ENCODE data around the gene IGSF3. TPM values are rescaled to one million over a fixed set of nuclear protein-coding genes. Genes with fewer than 3 reads are reported as not detected.

IGSF3 gene
- total and polyA plus RNA-seq, 10 of the 15 experiments (the other 5 are each of a cell fraction or from before 2014, with no cell fraction given), result 1.4 to 18.0 (median 9.6) TPM

DNA sequence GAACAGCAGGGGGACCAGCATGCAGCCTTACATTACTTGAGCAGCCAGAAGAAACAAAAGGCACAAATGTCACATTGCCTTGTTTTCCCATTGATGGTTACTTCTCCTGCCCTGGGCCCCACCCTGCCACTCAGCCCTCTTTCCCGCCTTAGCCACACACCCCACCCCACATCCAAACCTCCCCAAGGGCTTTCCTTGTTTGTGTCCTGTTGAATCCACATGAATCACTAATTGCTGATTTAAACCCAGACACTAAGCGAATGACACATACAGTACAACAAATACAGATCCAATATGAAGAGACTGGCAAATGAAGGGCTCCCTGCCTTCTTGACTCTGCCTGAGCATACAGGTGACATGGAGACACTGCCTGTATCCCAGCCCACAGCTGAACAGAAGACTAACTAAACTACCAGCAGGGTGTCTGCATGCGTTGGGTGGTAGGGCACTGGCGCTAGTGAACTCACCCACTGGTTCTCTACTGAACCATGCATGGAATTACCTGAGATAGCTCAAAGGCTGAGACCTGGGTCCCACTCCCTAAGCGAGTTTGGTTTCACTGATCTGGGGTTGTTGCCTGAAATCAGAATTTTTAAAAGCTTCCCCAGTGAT is 3.1 kb downstream of the IGSF3 start:
- no peaks in the 10 kb centered on the region for H3K9me3 ChIP-seq (replicated peaks; ENCODE audit: control insufficient read depth, insufficient read depth, low read length)
- no TSS peak for BruUV-seq (replicated peaks)
- no peak overlapping the region for H3K4me3 ChIP-seq
- H3K36me3 ChIP-seq (ENCODE audit: control insufficient read depth in 2 of 2, insufficient read depth in 2 of 2, low read length in 1 of 2), result no peaks in the 10 kb centered on the region
- ChIA-PET POLR2A (interaction anchor here (0.6 kb wide), 1 partner anchor 108 kb away, joined by 3 read pairs; no protein-coding TSS in a partner anchor), SMC1A (ENCODE audit: uncharacterized antibody, unreplicated experiment) (interaction anchor here (0.6 to 2.4 kb wide), 4 partner anchors 62 to 572 kb away, joined by 3 to 8 read pairs (median 3); no protein-coding TSS in a partner anchor), RAD21 (ENCODE audit: unreplicated experiment) (interaction anchor here (1.4 kb wide), 1 partner anchor 8 kb away, joined by 3 read pairs; no protein-coding TSS in a partner anchor), CTCF (interaction anchor here (1.0 to 1.2 kb wide), 3 partner anchors 58 to 68 kb away, joined by 3 to 5 read pairs (median 4); no protein-coding TSS in a partner anchor)
- ATAC-seq (no peak; the same call in 2 of the 3 replicates), FAIRE-seq (no peak), DNase-seq (ENCODE audit: low read depth, low spot score) (no peak)
- no peak overlapping the region for H3K27ac ChIP-seq (ENCODE audit: control insufficient read depth, insufficient read depth)
- H3K9ac ChIP-seq (ENCODE audit: control insufficient read depth, insufficient read depth, low read length), result no peak overlapping the region
- H4K20me1 ChIP-seq (ENCODE audit: control insufficient read depth, insufficient read depth), result no peaks in the 10 kb centered on the region
- H3K4me2 ChIP-seq (ENCODE audit: control insufficient read depth, insufficient read depth), result no peak overlapping the region
- peaks cover 0 to 12% of the 10 kb centered on the region in 2 experiments; a peak in 2 of 4 replicates for H3K27me3 ChIP-seq (replicated peaks in 1 of 2; ENCODE audit: control insufficient read depth in 2 of 2, insufficient read depth in 2 of 2, low read length in 1 of 2)
- no peak overlapping the region for H2AFZ ChIP-seq (ENCODE audit: control insufficient read depth, low read depth, low read length)
- H3K79me2 ChIP-seq (ENCODE audit: control insufficient read depth, insufficient read depth, low read length), result no peaks in the 10 kb centered on the region
- intact Hi-C loops (cut with micrococcal nuclease; ENCODE audit: unreplicated experiment) (no loop called here), in situ Hi-C loops (cut with MboI) (no loop called here)
- H3K4me1 ChIP-seq (ENCODE audit: control insufficient read depth, insufficient read depth, low read length), result no peaks in the 10 kb centered on the region
- TF ChIP-seq KLF5 (IDR thresholded peaks at IDR 0.05; ENCODE audit: partially characterized antibody), result no peak
- TF ChIP-seq, protein P1, sequence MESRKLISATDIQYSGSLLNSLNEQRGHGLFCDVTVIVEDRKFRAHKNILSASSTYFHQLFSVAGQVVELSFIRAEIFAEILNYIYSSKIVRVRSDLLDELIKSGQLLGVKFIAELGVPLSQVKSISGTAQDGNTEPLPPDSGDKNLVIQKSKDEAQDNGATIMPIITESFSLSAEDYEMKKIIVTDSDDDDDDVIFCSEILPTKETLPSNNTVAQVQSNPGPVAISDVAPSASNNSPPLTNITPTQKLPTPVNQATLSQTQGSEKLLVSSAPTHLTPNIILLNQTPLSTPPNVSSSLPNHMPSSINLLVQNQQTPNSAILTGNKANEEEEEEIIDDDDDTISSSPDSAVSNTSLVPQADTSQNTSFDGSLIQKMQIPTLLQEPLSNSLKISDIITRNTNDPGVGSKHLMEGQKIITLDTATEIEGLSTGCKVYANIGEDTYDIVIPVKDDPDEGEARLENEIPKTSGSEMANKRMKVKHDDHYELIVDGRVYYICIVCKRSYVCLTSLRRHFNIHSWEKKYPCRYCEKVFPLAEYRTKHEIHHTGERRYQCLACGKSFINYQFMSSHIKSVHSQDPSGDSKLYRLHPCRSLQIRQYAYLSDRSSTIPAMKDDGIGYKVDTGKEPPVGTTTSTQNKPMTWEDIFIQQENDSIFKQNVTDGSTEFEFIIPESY (IDR thresholded peaks at IDR 0.05), result 0 out of 2 replicates have a peak, but pooled peaks have one; percentile 39
- TF ChIP-seq ATF7 (IDR thresholded peaks at IDR 0.05; ENCODE audit: low read depth), result no peak
- 37% methylated on average over 5 of the region's 5 CpGs for WGBS (ENCODE audit: insufficient coverage, insufficient replicate concordance, low lambda C conversion rate, missing lambda C conversion rate)

DNA sequence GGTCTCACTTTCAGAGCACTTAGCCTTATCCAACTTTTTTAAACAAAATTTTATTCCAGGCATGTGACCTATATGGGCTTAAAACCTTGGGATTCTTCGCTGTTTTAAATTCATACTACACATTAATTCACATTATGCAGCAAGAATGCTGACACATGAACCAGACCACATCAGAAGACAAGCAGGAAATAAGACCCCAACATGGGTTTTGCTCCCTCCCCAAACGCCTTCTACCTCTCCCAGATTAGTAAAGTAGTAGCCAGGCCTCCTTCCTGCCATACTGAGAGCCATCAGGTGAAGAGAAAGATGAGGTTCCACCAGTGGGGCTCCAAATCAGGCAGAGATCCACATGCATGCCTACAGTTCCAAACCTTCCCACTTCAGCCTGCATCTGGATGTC is 3.7 kb downstream of the IGSF3 start:
- CTCF ChIA-PET, result no interaction called here
- no peak overlapping the region for H3K4me3 ChIP-seq
- in situ Hi-C loops (cut with MboI) (no loop called here), intact Hi-C loops (cut with micrococcal nuclease; ENCODE audit: unreplicated experiment) (no loop called here)
- peaks cover 0 to 12% of the 10 kb centered on the region in 2 experiments; a peak in 2 of 4 replicates for H3K27me3 ChIP-seq (replicated peaks in 1 of 2; ENCODE audit: control insufficient read depth in 2 of 2, insufficient read depth in 2 of 2, low read length in 1 of 2)
- H2AFZ ChIP-seq (ENCODE audit: control insufficient read depth, low read depth, low read length), result no peak overlapping the region
- FAIRE-seq (no peak), DNase-seq (ENCODE audit: low read depth, low spot score) (no peak), ATAC-seq (no peak)
- WGBS (ENCODE audit: insufficient coverage, insufficient replicate concordance, low lambda C conversion rate, missing lambda C conversion rate), result 0% methylated on average over 2 of the region's 2 CpGs
- no peaks in the 10 kb centered on the region for H3K4me1 ChIP-seq (ENCODE audit: control insufficient read depth, insufficient read depth, low read length)
- POLR2A ChIA-PET, result no interaction called here
- H3K9me3 ChIP-seq (replicated peaks; ENCODE audit: control insufficient read depth, insufficient read depth, low read length), result no peaks in the 10 kb centered on the region
- SMC1A ChIA-PET (ENCODE audit: uncharacterized antibody, unreplicated experiment), result no interaction called here
- no peaks in the 10 kb centered on the region for H3K36me3 ChIP-seq (ENCODE audit: control insufficient read depth in 2 of 2, insufficient read depth in 2 of 2, low read length in 1 of 2)
- BruUV-seq (replicated peaks), result no TSS peak
- no peak overlapping the region for H3K9ac ChIP-seq (ENCODE audit: control insufficient read depth, insufficient read depth, low read length)
- no peak for TF ChIP-seq MTA2 (IDR thresholded peaks at IDR 0.05; ENCODE audit: low read depth)
- TF ChIP-seq TCF12 (IDR thresholded peaks at IDR 0.05; ENCODE audit: low read depth, low read length), result no peak
- TF ChIP-seq SUPT20H (IDR thresholded peaks at IDR 0.05; ENCODE audit: borderline replicate concordance, control insufficient read depth, low read depth, low read length), result no peak
- no peak for TF ChIP-seq JUND (IDR thresholded peaks at IDR 0.05; ENCODE audit: low read depth, low read length)
- no peak overlapping the region for H3K4me2 ChIP-seq (ENCODE audit: control insufficient read depth, insufficient read depth)
- RAD21 ChIA-PET (ENCODE audit: unreplicated experiment), result interaction anchor here (1.4 kb wide), 1 partner anchor 9 kb away, joined by 3 read pairs; no protein-coding TSS in a partner anchor
- H3K79me2 ChIP-seq (ENCODE audit: control insufficient read depth, insufficient read depth, low read length), result no peaks in the 10 kb centered on the region
- H4K20me1 ChIP-seq (ENCODE audit: control insufficient read depth, insufficient read depth), result no peaks in the 10 kb centered on the region
- H3K27ac ChIP-seq (ENCODE audit: control insufficient read depth, insufficient read depth), result no peak overlapping the region
